GM18511 (cell line): ENCODE data around the gene TEKT1.
"Not testable (repeated sequence)": the region's sequence is repeated elsewhere in the genome, so short reads cannot be mapped to it uniquely, and the experiment has no call there.

Experiments
- ATAC-seq: cut with Tn5 transposase; IDR thresholded peaks from one replicate; pipeline ENCODE4 v1.9.1; 2021; ENCODE audit warnings: mild to moderate bottlenecking, moderate library complexity; ENCODE audit not compliant: unreplicated experiment

TEKT1 gene

GRCh38 chr17:6831661-6832263 lies at the start of gene TEKT1:
TEKT1 (minus strand) TSS chr17:6831729; CDS start chr17:6830376, 1,353 bp downstream.
- no peak for ATAC-seq

- not testable (repeated sequence) for ATAC-seq
These were observed 47.9 kb upstream of the TEKT1 start for GRCh38 chr17:6879221-6879975.

- not testable (repeated sequence) for ATAC-seq
These were observed 43.7 kb upstream of the TEKT1 start for GRCh38 chr17:6875276-6875675.

- no peak for ATAC-seq
These were observed 41.4 kb upstream of the TEKT1 start for GRCh38 chr17:6872936-6873335.

GRCh38 chr17:6870841-6871240 lies 39.3 kb upstream of the TEKT1 start:
- no peak for ATAC-seq

GRCh38 chr17:6868582-6868981 lies 37.1 kb upstream of the TEKT1 start:
- ATAC-seq: no peak

GRCh38 chr17:6867849-6868248 lies 36.3 kb upstream of the TEKT1 start:
- ATAC-seq: no peak

GRCh38 chr17:6862825-6863224 lies 31.3 kb upstream of the TEKT1 start:
- ATAC-seq: no peak

- ATAC-seq: no peak
These were observed 30.6 kb upstream of the TEKT1 start for GRCh38 chr17:6862122-6862521.

GRCh38 chr17:6857904-6858303 lies 26.4 kb upstream of the TEKT1 start:
- no peak for ATAC-seq

GRCh38 chr17:6857336-6857735 lies 25.8 kb upstream of the TEKT1 start:
- no peak for ATAC-seq

- no peak for ATAC-seq
These were observed 24.5 kb upstream of the TEKT1 start for GRCh38 chr17:6856051-6856450.

GRCh38 chr17:6853764-6854442 lies 22.4 kb upstream of the TEKT1 start:
- ATAC-seq: no peak

- not testable (repeated sequence) for ATAC-seq
These were observed 17.1 kb upstream of the TEKT1 start for GRCh38 chr17:6848545-6849179.

- not testable (repeated sequence) for ATAC-seq
These were observed 14.6 kb upstream of the TEKT1 start for GRCh38 chr17:6846138-6846537.

- ATAC-seq: not testable (repeated sequence)
These were observed 12.9 kb upstream of the TEKT1 start for GRCh38 chr17:6844406-6844805.

GRCh38 chr17:6843241-6843880 lies 11.8 kb upstream of the TEKT1 start:
- ATAC-seq: no peak

- not testable (repeated sequence) for ATAC-seq
These were observed 10.2 kb upstream of the TEKT1 start for GRCh38 chr17:6841769-6842168.

- ATAC-seq: no peak
These were observed 1.0 kb downstream of the TEKT1 start for GRCh38 chr17:6830383-6830986.

GRCh38 chr17:6823011-6823442 lies 8.5 kb downstream of the TEKT1 start:
- ATAC-seq: no peak
